K562 (cell line): ENCODE measurements around the gene CNOT1. TPM values are rescaled to one million over a fixed set of nuclear protein-coding genes. Genes with fewer than 3 reads are reported as not detected.

Source experiments
- CBFA2T2 ChIP-seq: fragments of 450-650 bp; conservative IDR thresholded peaks from 2 replicates; pipeline ENCODE4 v1.6.1; 2017; ENCODE audit warnings: mild to moderate bottlenecking
- CCAR2 ChIP-seq: fragments of 200-400 bp; formaldehyde crosslinking; IDR thresholded peaks from 2 replicates; pipeline ENCODE4 v1.6.1; 2017; ENCODE audit warnings: mild to moderate bottlenecking, low read depth, low read length
- EZH2 ChIP-seq: IDR thresholded peaks from 2 replicates; pipeline ENCODE4 v1.6.1; 2012; ENCODE audit warnings: low read depth, mild to moderate bottlenecking, inconsistent platforms, low read length, borderline replicate concordance
- HCFC1 ChIP-seq: IDR thresholded peaks from 2 replicates; pipeline ENCODE4 v1.6.1; 2012; ENCODE audit warnings: low read depth, low read length, improper control_type of control experiment
- HDAC2 ChIP-seq: fragments of 450-650 bp; IDR thresholded peaks from 2 replicates; pipeline ENCODE4 v1.6.1; 2016; ENCODE audit warnings: mild to moderate bottlenecking
- HDAC6 ChIP-seq: IDR thresholded peaks from 2 replicates; pipeline ENCODE4 v1.6.1; 2012; ENCODE audit warnings: low read depth, mild to moderate bottlenecking, control low read depth, inconsistent platforms, low read length, moderate library complexity
- HNRNPUL1 ChIP-seq: fragments of 200-400 bp; formaldehyde crosslinking; IDR thresholded peaks from 2 replicates; pipeline ENCODE4 v1.6.1; 2017; ENCODE audit warnings: low read length
- MED1 ChIP-seq: sonication (generic); formaldehyde crosslinking; IDR thresholded peaks from 2 replicates; pipeline ENCODE4 v1.8.1; 2023; ENCODE audit warnings: missing genetic modification reagents, borderline replicate concordance
- NFXL1 ChIP-seq: fragments of 450-650 bp; formaldehyde crosslinking; IDR thresholded peaks from 2 replicates; pipeline ENCODE4 v1.4.0; 2021; ENCODE audit warnings: mild to moderate bottlenecking
- SRSF7 ChIP-seq: fragments of 200-400 bp; formaldehyde crosslinking; optimal IDR thresholded peaks from 2 replicates; pipeline ENCODE3; 2017; ENCODE audit warnings: mild to moderate bottlenecking, low read depth, low read length
- TBP ChIP-seq: optimal IDR thresholded peaks from 2 replicates; pipeline ENCODE3; 2011; ENCODE audit warnings: low read depth, low read length, improper control_type of control experiment
- THAP7 ChIP-seq: fragments of 250-450 bp; sonication (Bioruptor Pico); IDR thresholded peaks from 2 replicates; pipeline ENCODE4 v1.5.0; 2021
- ZNF184 ChIP-seq: sonication (generic); formaldehyde crosslinking; IDR thresholded peaks from 2 replicates; pipeline ENCODE4 v1.5.0; 2020; ENCODE audit warnings: missing genetic modification reagents
- ZNF274 ChIP-seq: IDR thresholded peaks from 2 replicates; pipeline ENCODE4 v1.6.1; 2011; ENCODE audit warnings: low read depth, mild to moderate bottlenecking, low read length, moderate library complexity, borderline replicate concordance
- ZNF449 ChIP-seq: fragments of 250-450 bp; sonication (Bioruptor Pico); IDR thresholded peaks from 2 replicates; pipeline ENCODE4 v1.8.0; 2022; ENCODE audit warnings: moderate library complexity, mild to moderate bottlenecking, inconsistent platforms
- ZNF586 ChIP-seq: fragments of 450-650 bp; formaldehyde crosslinking; conservative IDR thresholded peaks from 2 replicates; pipeline ENCODE4 v1.4.0; 2020; ENCODE audit warnings: mild to moderate bottlenecking, moderate library complexity
- ZNF589 ChIP-seq: fragments of 200-800 bp; sonication (Bioruptor generic); IDR thresholded peaks from 2 replicates; pipeline ENCODE4 v1.6.1; 2016; ENCODE audit warnings: low read depth, missing genetic modification characterization, missing compliant biosample characterization
- ZNF707 ChIP-seq: fragments of 250-450 bp; sonication (Bioruptor Pico); conservative IDR thresholded peaks from 2 replicates; pipeline ENCODE4 v1.8.0; 2022; ENCODE audit warnings: inconsistent platforms, mild to moderate bottlenecking, moderate library complexity
- polyA plus RNA-seq, 8 experiments: library from polyadenylated mRNA; depleted of rRNA in 4 of 8; stranded (reverse) in 5 of 8; unstranded in 3 of 8; fragments of >200 nt; fragmentation: Nextera tagmentation in 2 of 8; fragmentation: Illumina TruSeq in 1 of 8; extraction: Ambion mirVana in 2 of 8; extraction: Trizol in 1 of 8; gene quantifications; 2 replicates each; pipeline versions ENCODE4 v1.2.1 to v1.2.3, GENCODE V29; 2011 to 2014; ENCODE audit warnings: inconsistent platforms in 1 of 8, missing spikeins in 1 of 8
- total RNA-seq, 7 experiments: library from RNA; depleted of rRNA in 6 of 7; stranded (reverse); fragments of >200 nt in 6 of 7; fragmentation: Illumina TruSeq in 2 of 7; extraction: Trizol in 2 of 7; gene quantifications; 2 replicates each; pipeline versions ENCODE4 v1.2.1 to v1.2.3, GENCODE V29; 2011 to 2021; ENCODE audit warnings: low replicate concordance in 1 of 7

Gene CNOT1
- total and polyA plus RNA-seq, 9 of the 15 experiments (the other 6 are each of a cell fraction or from before 2014, with no cell fraction given) = 110 to 270 (median 220) TPM

GRCh38 chr16:58515125-58515870 is 114.3 kb downstream of the CNOT1 start, which contains the start of gene SETD6 (continued):
- TF ChIP-seq ZNF274 (no peak), EZH2 (no peak), NFXL1 (CRISPR knock-in tag) (no peak), THAP7 (no peak), CCAR2 (no peak), ZNF589 (CRISPR knock-in tag) (no peak), ZNF449 (CRISPR knock-in tag) (no peak), ZNF184 (CRISPR knock-in tag) (no peak), TBP (peak; percentile 74), CBFA2T2 (peak; percentile 34; the same call in 1 of the 2 replicates), SRSF7 (no peak), MED1 (CRISPR knock-in tag) (no peak), HDAC2 (peak; percentile 74; the same call in 1 of the 2 replicates), HDAC6 (no peak), HCFC1 (peak; percentile 65), HNRNPUL1 (no peak), ZNF707 (no peak), ZNF586 (CRISPR knock-in tag) (no peak)
- TF ChIP-seq, all 486 proteins: peak for 133
